GM18526 (cell line): ENCODE measurements around the gene ARHGEF17.

Experiments used
- POLR2A ChIP-seq: IDR thresholded peaks from 3 replicates; pipeline ENCODE4 v1.6.1; 2011; ENCODE audit not compliant: insufficient read length; ENCODE audit errors: extremely low read depth

Gene ARHGEF17

DNA sequence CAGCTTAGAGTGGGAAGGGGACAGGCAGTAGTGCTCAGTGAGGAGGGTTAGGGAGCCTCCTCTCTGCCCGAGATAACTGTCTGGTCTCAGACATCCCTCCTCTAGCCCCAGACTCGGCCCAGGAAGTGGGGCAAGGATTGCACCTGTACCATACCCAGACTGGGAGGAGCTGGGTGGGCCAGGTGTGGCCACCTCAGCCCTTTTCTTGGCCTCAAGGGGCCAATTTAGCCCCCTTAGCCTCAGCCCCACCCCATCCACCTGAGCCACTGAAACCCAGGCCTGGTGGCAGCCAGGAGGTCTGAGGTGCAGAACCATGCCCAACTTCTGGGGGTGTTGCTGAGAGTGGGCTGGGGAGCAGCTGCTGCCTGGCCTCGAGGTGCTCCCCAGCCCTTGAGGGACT, 74.7 kb downstream of the ARHGEF17 start:
- no peak for TF ChIP-seq POLR2A

GRCh38 chr11:73383249-73384124, 75.4 kb downstream of the ARHGEF17 start:
- no peak for TF ChIP-seq POLR2A

GRCh38 chr11:73384125-73384441, 76.0 kb downstream of the ARHGEF17 start:
- TF ChIP-seq POLR2A, result no peak

DNA sequence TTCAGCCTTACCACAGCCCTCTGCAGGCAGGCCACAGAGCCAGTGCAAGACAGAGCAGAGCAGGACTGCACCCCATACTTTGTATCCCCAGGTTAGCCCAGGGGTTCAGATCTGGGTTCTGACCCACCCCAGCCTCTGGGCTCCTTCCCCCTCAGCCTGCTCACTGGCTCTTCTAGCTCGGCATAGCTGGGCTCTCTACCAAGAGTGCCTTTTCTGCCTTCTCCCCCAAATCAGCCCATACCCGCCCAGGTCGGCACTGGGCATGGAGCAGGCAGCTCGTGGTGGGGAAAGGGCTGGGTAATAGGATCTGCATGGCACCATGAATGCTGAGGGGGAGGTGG, 76.4 kb downstream of the ARHGEF17 start:
- TF ChIP-seq POLR2A, result no peak

DNA sequence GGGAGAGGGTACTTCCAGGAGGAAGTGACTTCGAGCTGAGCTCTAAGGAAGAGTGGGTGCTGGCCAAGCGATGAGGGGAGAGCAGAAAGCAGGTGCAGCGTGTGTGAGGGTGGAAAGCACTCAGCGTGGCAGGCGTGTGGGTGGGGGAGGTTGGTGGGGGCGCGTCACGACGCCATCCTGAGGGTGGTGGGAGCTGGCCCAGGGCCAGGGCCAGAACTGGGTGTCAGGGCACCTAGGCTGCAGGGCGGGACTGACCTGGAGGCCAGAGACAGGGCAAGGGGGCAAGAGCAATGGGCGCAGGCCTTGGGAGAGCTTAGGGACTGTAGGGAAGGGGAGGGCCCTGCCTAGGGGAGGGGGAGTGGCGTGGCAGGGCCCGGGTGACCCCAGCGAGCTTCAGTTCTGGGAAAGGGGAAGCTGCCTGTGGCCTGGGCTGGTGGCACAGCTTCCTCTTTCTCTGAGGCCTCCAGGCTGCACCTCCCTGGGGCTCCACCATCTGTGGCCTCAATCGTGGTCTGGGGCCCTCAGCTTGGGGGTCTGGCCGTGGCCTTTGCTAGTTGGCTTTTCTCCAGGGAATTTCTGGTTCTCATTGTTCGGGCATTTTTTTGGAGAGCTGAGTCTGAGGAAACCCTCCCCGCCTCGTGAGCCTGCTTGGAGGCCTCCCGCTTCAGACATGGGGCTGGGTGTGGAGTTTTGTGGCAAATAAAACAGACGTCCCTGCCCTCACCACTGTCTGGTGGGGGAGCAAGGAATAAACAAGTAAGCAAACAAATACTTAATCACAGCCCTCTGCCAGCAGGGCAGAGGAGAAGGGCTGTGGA, 77.0 kb downstream of the ARHGEF17 start:
- TF ChIP-seq POLR2A, result peak; percentile 47

GRCh38 chr11:73386016-73386415, 77.9 kb downstream of the ARHGEF17 start:
- peak; percentile 37 for TF ChIP-seq POLR2A

GRCh38 chr11:73386546-73386945, 78.5 kb downstream of the ARHGEF17 start:
- no peak for TF ChIP-seq POLR2A

GRCh38 chr11:73387594-73388264, 79.7 kb downstream of the ARHGEF17 start:
- TF ChIP-seq POLR2A, result no peak

- TF ChIP-seq POLR2A, result no peak
These were observed 80.4 kb downstream of the ARHGEF17 start for GRCh38 chr11:73388265-73389133.

DNA sequence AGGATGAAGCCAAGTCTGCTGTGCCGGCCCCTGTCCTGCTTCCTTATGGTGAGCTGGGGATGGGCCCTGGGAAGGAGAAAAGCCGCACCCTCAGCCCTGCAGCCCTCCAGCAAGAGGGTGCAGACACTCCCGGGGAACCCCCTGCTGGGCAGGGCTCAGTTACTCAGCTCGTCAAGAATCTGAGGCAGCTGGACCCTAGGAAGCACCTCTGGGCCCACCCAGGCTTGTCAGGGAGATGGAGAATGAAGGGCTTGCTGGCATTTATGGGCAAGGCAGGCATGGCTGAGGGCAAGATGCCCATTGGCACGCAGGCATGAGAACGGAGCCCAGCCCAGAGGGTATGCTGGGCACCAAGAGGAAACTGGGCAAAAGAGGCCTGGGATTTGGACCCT, 81.1 kb downstream of the ARHGEF17 start:
- no peak for TF ChIP-seq POLR2A

- no peak for TF ChIP-seq POLR2A
These were observed 81.8 kb downstream of the ARHGEF17 start for GRCh38 chr11:73389916-73390315.

DNA sequence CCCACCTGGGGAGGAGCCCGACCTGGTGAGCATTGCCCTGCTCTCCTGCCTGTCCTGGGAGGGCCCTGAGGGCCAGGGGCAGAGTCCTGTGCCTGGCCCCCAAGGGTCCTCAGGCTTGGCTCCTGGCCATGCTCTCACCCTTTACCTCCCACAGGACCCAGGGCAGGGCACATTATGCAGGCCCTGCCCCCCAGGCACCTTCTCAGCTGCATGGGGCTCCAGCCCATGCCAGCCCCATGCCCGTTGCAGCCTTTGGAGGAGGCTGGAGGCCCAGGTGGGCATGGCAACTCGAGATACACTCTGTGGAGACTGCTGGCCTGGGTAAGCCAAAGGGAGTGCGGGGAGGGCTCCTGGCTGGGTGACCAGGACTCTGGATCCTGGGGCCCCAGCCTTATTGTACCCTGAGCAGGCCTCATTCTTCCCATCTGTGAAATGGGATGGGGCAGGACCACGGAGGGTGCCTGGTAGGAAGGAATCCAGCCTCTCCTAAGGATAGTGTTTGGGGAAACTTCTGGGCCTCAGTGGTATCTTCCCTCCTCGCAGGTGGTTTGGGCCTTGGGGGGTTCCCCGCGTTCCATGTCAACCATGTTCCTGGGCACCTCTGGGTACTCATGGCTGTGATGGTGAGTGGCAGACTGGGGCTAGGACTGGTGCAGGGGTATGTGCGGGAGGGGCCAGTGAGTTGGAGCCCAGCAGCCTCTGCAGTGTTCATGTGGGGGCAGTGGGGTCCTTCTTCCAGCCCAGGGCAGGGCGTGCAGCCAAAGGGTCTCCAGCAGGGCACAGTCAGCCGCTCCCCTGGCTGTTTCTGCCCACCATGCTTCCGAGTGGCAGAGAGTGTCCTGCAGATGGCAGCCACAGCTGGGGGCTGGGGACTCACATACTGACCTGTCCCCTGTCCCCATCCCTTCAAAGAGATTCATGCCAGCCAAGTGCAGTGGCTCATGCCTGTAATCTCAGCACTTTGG, 82.8 kb downstream of the ARHGEF17 start:
- TF ChIP-seq POLR2A, result no peak

GRCh38 chr11:73391665-73392064, 83.6 kb downstream of the ARHGEF17 start:
- no peak for TF ChIP-seq POLR2A
